NCI-H345 (cell line): ENCODE measurements around the gene OSM.

Experiments
- DNase-seq: peaks from one replicate; lab custom pipeline; 2025; lab: John Stamatoyannopoulos, UW

The OSM gene

DNA sequence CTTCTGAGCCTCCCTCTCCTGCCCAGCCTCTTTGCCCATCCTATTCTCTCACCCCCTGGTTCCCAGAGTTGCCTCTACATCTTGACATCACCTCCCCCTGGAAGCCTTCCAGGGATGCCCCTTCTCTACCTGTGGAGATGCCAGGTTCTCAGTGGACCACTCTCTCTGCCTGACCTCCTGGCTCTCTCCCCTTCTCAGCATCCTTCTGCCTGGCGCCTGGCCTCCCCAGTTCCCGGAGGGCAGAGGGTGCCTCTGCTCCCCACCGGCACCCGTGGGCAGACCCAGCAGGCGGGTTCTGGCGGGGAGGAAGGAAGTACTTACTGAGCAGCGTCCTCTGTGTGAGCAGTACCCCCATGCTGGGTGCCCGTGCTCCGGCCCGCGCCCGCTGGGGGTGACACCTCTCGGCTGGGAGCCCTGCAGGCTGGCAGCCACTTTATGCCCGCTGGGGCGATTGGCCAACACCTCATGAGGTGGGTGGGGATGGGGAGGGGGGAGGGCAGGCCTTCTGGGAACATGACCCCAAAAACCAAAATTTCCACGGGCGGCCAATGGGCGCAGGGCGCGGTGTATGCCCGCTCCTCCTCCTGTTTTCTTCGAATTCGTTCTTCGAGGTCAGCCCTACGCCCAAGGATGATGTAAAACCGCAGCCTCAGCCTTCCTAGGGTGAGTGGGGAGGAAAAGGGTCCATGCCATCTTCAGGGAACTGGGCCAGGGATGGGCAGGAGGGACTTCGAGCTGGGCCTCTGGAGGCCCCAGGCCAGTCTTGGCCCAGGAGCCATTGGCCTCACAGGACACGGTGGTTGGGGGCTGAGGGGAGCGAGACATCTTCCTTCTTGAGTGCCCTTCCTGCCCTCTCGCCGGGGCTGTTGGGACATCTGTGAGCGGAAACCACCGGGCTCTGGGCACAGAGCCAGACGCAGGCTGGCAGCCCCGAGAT lies at the start of gene OSM:
Gene OSM (minus strand): TSS at position 407 of the 937 bp plus-strand sequence. CDS start 52 bp downstream, at position 355.
- DNase-seq, result no peak

DNA sequence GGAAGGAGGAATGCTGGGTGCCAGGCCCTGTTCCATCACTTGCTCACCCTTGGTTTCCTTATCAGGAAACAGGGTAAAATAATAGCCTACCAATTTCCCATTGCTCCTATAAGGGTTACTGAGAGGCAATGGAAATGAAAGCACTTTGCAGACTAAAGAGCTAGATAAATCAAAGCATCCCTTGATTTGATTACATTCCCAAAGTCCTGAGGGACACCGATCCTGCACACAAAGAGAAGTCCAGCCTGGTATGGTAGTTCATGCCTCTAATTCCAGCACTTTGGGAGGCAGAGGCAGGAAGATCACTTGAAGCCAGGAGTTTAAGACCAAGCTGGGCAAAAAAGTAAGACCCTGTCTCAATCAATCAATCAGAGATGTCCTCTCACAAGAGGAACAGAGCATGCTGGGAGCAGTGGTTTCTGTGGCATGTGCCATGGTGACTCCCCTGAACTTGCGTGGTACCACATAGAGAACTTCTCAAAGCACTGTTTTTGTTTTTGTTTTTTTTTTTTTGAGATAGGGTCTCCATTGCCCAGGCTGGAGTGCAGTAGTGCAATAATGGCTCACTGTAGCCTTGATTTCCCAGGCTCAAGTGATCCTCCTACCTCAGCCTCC lies 49.4 kb upstream of the OSM start:
- DNase-seq, result no peak

DNA sequence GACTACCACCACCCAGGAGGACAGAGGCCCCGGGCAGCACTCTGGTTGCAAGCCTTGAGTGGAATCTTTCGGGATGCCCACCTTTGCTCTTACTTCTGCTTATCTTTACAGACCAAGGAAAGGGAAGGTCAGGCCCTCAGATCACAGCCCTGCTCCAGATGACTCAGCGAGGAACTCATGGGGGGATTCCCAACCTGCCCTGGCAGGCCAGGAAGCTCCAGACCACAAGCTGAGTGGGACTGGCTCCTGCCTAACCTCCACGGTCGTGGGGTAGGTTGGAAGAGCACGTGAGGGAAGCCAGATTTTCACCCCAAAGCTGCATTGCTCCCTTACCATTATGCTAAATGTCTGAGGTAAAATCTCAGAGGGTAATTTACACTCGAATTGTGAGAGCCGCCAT lies 48.3 kb upstream of the OSM start:
- DNase-seq, result no peak

DNA sequence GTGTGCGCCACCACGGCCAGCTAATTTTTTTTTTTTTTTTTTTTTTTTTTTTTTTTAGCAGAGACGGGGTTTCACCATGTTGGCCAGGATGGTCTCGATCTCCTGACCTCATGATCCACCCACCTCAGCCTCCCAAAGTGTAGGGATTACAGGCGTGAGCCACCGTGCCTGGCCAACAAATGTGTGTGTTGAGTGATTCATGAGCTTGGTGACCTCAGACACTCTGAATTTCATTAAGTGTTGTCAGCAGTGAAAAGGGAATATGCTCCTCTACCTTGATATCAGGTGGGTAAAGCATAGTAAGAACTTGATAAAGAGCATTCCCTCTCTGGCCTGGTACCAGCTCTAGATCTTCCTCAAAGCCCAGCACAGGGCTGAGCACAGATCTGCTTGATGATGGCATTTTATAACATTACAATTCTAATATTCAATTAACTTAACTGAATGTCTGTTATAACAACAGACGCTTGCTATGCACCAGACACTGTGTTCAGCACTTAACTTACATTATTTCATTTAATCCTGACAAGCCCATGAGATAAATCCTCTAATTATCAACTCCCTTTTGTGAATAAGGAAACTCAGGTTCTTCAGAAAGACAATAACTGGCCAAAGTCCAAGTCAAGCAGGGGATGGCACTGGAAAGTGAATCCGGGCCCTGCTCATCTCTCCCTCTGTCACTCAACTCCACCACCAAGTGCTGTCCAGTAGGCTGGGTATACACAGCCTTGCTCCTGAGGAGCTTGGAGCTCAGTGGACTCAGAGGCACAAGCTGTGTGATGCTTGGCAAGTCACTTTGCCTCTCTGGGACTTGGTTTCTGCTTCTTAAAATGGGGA lies 47.1 kb upstream of the OSM start:
- DNase-seq, result no peak

DNA sequence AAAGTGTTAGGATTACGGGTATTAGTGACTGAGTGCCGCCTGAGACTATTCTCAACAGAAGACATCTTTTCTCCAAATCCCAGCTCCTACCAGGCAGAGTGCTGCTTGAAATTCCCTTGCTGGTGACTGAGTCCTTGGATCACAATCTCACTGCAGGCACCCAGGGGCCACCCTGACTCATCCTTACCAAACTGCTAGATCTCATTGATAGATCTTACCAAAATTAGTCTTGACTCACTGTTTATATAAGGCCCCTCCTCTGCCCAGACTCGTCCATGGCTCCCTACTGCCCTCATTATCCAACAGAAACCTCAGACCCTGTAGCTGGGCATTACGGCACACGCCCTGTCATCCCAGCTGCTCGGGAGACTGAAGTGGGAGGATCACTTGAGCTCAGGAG lies 45.4 kb upstream of the OSM start:
- DNase-seq, result no peak

DNA sequence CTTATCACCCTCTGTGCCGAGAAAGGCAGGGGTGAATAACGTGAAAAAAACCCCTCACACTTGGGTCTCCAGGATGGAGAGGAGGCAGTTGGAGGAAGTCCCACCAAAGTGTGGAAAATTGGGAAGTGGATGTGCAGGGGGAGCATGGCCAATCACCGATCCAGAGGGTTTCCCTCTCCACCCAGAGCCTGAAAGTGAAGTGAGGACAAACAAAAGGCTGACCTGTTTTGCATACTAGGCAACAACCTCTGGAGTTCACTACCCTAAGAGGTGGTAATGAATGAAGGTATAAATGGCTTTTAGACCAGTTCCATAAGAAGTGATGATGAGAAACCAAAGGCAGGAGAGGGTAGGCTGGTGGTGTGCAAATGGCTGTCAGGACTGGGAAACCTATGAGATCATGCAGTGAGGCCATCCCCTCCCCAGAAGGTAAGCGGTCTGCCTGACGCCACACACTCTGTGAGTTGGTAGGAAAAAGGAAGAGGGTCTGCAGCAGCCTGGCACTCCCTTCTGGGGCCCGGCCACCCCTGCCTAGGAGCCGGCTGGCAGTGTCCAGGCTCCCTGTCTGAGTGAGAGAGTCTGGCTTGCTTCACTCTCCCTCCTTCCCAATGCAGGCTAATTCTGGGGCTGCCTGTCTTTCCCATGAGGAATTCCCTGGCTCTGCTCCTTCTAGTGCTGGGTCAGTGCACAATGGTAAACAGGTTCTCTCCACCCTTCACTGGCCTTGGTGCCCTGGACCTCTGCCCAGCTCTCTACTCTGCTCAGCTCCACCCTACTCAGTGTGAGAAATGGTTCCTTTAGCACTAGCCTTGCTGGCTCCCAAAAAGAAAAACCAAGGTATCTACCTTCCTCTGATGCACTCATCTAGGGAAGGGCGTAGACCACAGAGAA lies 44.5 kb upstream of the OSM start:
- no peak for DNase-seq

DNA sequence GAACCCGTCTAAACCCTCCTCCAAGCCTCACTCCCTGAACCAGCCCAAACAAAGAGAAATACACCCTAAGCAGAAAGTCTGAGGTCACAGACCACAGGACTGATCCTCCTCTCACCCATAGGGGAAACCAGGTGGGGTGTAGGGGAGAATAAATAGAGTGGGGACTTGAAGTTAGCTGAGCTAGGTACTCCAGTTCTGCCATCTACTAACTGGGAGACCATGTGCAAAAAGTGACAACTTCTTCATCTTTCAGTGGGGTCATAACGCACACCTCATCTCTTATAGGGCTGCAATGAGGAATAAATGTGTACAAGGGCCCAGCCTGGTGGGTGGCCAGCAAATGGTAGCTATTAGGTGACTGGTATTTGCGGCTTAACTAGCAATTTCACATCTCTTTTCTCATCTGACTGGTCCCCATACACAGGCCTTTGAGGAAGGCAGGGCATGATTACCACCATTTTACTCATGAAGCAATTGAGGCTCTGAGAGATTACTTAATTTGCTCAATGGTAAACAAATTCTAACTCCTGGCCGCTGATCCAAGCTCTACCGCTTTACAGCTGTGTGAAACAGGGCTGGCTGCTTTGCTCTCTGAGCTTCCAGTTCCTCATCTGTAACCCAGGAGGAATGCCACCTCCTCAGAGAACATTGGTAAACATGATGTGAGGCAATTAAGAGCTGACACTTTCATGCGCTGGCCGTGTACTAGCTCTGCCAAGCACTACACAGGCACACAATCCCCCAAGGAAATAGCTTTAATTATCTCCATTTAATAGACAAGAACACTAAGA lies 43.5 kb upstream of the OSM start:
- no peak for DNase-seq

DNA sequence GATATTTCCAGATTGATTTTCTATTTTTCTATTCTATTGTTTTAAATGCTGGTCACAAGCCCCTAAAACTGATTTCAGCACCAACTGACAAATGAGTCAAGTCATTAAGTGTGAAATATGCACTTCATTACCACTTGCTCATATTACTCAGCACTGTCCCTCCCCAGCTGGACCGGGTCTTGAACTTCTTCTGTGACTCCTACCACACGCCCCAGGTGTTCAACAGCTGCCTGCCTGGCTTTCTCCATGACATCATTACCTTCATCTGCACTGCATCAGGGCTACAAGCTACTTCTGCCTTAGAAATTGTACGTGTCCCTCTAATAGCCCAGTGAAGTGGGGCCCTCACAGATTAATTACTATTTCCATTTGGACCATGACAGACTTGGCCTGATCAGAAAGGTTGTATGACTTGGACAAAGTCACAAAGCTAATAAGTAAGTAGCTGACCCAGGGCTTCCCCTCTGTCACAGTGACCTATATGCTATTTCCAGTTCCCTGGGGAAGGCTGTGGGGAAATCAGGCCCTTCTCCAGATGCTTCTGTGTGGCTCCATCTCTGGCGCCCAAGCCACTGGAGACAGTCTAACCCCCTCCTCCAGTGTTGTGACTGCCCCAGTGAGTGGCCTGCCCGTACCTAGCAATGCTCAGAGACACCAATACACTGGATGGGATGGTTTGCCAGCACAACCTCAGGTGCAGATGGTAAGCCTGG lies 42.0 kb upstream of the OSM start:
- DNase-seq, result no peak

DNA sequence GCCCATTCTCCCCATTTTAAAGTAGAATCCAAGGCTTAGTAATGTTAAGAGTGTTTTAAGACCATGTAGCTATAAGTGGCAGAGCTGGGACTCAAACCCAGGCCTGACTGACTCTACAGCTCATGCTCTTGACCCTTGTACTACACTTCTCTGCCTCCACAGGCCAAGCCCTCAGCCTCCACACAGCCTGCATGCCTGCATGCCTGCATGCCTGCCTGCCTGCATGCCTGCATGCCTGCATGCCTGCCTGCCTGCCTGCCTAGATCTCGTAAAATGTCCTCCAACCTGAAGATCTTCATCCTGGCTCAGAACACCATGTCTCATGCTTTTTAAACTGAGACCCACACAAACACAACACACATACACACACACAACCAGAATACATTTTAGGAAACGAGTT lies 41.4 kb upstream of the OSM start:
- no peak for DNase-seq

DNA sequence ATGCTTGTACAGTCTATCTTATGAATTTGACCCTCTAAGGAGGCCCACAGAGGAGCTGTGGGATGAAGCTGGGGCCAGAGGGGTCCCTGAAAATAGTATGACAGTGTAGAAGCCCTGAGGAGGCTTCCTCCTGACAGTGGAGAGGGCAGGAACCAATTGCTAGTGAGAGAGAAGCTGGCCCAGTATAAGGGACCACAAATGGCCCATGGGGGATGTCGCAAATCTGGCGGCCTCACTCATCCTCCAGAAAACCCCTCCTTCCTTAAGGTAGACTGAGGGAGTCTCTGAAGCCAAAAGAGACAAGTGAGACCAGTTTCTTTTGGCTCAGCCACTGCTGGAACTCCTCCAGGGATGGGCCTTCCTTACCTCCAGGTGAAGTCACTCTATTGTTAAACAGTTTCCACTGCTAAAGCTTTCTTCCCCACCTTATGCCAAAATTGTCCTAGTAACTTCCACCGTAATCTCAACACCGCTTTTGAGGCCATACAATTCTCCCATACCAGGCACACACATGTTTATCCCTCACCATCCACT lies 40.5 kb upstream of the OSM start:
- no peak for DNase-seq

DNA sequence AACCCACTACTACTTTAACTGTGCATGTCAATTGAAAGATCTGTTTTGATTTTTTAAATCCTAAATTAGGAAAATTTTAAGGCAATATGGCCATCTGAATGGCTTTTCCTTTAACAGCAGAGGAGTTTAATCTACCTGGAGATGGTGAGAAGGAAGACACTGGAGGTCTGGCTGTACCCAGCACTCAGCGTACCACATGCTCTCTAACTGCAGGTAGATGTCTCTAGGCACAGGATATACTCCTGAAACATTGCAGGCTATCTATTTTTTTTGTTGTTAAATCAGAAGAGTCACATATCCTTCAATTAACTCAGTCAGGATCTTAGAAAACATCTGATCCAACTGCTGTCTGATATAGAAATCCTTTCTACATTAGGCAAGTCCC lies 40.0 kb upstream of the OSM start:
- no peak for DNase-seq

DNA sequence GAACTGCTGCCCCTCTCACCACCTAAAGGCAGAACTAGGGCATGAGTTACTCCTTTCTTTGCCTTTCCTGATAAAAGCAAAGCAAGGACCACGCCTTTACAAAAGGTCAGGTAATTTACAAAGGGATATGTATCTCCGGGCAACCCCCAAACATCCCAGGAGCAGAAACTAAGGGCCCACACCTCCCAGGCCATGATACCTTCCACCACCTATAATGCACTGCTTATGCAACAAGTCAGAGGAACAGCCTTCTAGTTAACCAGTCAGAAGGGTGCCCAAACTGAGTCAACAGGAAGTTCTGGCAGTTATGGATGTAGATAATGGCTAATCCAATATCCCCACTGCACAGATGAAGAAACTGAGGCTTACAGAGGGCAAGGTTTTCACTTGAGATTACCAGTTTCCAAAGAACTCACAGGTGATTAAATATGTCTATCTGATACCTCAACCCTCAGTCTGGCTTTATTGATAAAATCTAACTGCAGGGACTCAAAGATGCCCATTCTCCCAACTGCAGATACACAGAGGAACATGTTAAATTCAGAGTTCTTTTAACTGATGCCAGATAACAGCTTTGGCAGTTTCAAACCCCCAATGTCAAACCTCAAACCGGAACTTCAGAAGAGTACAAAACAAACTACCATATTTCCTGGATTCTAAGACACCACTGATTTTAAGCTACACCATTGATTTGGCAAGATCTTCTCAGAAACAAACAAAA lies 39.4 kb upstream of the OSM start:
- no peak for DNase-seq

DNA sequence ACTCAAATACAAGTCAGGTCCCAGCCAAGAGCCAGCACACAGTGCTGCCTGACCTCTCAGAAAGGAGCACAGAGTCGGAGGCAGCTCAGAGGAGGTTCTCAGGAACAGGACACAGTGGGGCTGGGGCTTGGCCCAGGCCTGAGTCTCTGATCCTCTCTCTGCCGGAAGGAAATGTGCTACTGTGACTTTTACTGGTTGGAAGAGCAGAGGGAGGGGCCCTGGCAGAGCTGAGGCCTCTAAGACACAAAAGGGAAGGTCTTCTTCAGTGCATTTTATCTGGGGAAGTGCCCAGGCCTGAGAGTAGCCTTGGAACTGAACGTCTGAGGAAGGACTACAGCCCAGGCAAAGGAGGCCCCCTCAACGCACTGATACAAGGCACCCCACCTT lies 38.9 kb upstream of the OSM start:
- no peak for DNase-seq

DNA sequence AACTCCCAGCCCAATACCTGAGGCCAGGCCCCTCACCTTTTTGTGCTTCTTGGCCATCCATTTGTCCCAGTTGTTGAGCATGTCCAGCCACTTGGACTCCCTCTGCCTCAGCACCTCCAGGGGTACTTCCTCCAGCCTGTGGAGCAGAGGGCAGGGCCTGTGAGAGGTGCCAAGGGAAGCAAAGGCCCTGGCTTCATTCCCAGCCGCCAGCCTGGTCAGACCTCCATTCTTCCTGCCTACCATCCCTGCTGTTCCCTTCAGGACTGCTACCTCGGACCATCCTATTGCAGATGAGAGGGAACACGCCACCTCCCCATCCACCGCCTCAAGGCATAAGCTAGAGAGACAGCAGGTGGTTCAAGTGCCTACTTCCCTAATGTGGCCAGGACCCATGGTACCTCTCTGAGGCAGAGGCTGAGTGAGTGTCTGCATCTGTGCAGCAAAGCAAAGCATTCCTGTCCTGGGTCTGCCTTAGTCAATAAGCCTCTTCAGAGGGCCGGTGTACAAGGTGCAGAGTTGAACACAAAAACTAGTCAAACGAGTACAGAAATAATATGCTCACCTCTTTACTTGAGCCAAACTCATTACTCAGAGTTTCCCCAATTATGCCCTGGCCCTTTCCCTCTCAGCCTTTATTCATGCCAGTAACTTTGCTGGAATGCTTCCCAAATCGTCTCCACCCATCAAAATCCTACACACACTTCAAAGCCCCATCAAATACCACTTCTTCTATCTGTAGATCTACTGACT lies 38.0 kb upstream of the OSM start:
- no peak for DNase-seq

DNA sequence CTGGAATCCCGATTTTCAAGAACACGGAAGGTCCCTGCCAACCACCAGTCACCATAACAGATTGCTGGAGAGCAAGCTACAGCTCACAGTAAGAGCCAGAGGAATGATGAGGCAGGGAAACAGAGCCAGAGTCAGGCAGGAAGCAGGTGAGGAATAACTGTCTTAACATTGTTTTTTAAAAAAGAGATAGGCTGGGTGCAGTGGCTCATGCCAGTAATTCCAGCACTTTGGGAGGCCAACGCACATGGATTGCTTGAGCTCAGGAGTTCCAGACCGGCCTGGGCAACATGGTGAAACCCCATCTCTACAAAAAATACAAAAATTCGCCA lies 36.1 kb upstream of the OSM start:
- DNase-seq, result no peak

DNA sequence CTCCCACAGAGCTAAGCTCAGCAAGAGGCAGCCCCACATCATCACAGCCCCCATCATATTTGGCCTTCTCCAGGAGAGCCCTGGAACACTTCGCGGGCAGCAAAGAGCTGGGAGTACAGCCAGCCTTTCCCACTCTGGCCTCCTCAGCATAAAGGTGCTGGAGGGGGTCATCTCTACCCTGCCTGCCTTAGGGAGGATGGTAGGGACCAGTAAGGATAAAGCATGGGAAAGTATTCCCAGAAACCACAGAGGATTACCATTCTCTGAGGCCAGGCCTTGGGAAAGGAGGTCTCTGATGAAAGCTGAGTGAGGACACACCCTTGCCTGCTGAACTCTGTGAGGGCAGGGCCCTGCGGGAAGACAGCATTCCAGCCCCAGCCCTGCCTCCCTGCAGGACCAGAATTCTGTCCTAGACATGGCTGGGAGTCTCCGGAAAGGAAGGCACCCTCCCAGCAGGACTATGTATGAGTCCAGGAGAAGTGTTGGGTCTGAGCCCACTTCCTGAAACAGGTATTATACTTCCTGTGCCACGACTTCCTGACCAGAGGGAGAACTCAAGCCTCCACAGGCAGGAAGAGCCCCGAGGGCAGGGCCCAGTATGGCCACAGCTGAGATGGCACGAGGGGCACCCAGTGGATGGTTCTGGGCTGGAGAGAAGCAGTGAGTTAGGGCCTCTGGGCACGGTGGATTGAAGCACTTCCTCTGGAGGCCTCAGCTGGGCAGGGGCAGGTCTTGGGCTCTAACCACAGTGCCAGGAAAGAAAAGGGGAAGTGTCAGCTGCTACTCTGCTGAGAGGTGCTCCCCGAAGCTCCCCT lies 35.6 kb upstream of the OSM start:
- DNase-seq, result no peak

DNA sequence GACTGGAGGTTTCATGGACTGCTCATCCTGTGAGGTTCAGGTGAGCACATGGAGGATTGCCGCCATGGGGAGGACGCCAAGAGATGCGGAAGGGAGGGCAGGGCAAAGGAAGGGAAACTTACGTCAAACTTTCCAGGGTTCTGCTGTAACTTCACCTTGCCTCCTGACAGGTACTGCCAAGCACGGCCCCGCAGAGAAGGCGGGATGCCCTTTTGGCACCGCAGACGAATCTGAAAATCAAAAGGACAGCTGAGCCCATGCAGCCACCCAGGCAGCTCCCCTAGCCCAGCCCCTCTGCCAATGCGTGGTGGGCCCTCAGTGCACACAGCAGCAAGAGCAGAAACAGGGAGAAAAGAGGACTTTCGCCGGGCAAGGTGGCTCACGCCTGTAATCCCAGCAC lies 32.7 kb upstream of the OSM start:
- DNase-seq, result no peak
